HUES48 (cell line): ENCODE results near the gene TMEM245.

Source experiments
- H3K27ac ChIP-seq: one replicate; pipeline ENCODE4 v1.7.0; 2013; ENCODE audit warnings: low read depth, low read length, inconsistent platforms
- H3K27me3 ChIP-seq: 2 replicates; pipeline ENCODE4 v1.6.1; 2013; ENCODE audit warnings: mild to moderate bottlenecking, low read length; ENCODE audit not compliant: control insufficient read depth, insufficient read depth
- H3K36me3 ChIP-seq: 2 replicates; pipeline ENCODE4 v1.6.1; 2013; ENCODE audit warnings: low read length; ENCODE audit not compliant: control insufficient read depth, insufficient read depth
- H3K4me1 ChIP-seq: 2 replicates; pipeline ENCODE4 v1.6.1; 2013; ENCODE audit warnings: mild to moderate bottlenecking, low read length; ENCODE audit not compliant: control insufficient read depth, insufficient read depth
- H3K4me3 ChIP-seq: 2 replicates; pipeline ENCODE4 v1.5.1; 2013; ENCODE audit warnings: mild to moderate bottlenecking, low read depth, low read length
- H3K9ac ChIP-seq: 2 replicates; pipeline ENCODE4 v1.6.1; 2013; ENCODE audit warnings: mild to moderate bottlenecking, low read depth, low read length, moderate library complexity
- H3K9me3 ChIP-seq: 2 replicates; pipeline ENCODE4 v1.6.1; 2013; ENCODE audit warnings: low read length; ENCODE audit not compliant: control insufficient read depth, insufficient read depth

TMEM245 gene

DNA sequence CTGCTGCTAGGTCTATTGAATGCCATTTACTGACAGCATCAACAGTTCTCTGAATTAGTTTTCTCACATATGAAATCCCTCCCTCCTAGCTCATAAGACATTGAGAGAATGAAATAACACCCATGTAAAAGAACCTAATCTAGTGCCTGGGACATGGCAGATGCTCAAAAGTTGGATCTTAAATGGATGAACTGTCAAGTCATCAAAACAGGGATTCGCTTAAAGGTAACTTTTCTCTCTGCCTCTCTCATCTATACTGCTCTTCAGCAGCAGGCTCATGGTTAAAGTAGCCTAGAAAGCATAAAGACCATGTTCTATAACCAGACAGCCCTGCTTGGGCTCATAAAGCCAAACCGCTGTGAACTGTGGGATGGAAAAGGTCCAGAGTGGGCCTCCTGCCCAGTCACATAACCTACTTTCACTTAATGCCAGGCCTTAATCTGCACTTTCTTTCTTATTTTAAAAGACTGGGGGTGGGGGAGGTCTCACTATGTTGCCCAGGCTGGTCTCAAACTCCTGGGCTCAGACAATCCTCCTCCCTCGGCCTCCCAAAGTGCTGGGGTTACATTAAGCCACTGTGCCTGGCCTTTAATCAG is 3.7 kb downstream of the TMEM245 start:
- no peaks in the 10 kb centered on the region for H3K27me3 ChIP-seq
- 0 out of 2 replicates have a peak, but pooled peaks cover 2% of the 10 kb centered on the region for H3K36me3 ChIP-seq
- no peak overlapping the region for H3K9ac ChIP-seq
- H3K4me1 ChIP-seq = peaks cover 24% of the 10 kb centered on the region
- no peaks in the 10 kb centered on the region for H3K9me3 ChIP-seq
- no peak overlapping the region for H3K4me3 ChIP-seq
- H3K27ac ChIP-seq = no peak overlapping the region

GRCh38 chr9:109114670-109115069 is 5.1 kb downstream of the TMEM245 start:
- Histone ChIP-seq H3K27ac (no peak overlapping the region), H3K9ac (no peak overlapping the region), H3K4me1 (peaks cover 25% of the 10 kb centered on the region), H3K9me3 (no peaks in the 10 kb centered on the region), H3K4me3 (no peak overlapping the region), H3K27me3 (no peaks in the 10 kb centered on the region), H3K36me3 (0 out of 2 replicates have a peak, but pooled peaks cover 2% of the 10 kb centered on the region)

DNA sequence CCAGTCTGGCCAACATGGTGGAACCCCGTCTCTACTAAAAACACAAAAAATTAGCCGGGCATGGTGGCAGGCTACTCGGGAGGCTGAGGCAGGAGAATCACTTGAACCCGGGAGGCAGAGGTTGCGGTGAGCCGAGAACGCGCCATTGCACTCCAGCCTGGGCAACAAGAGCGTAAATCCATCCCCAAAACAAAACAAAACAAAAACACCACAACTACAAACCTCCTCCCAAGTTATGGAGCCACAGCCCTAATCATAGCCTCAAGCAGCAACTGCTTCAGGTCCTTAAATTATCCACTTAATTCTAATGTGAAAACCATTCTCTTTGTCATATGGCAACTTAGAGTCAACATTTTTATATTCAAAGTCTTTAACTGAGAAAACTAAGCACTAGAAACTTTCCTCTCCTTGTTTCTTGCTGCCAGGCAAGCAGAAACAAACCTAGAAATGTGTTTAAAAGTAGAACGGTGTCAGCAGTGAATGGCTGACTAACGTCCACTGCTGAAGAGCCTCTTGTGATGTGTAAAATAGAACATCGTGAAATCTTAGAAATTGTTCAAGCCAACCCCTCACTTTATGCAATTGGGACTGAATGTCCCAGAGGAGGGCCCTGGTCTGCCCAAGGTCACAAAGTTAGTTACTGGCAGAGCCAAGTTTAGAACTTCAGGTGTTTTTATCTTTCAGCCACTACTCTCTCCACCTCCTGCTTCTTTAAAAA is 5.7 kb downstream of the TMEM245 start:
- Histone ChIP-seq H3K9me3 (no peaks in the 10 kb centered on the region), H3K4me3 (no peak overlapping the region), H3K9ac (no peak overlapping the region), H3K27me3 (no peaks in the 10 kb centered on the region), H3K36me3 (0 out of 2 replicates have a peak, but pooled peaks cover 2% of the 10 kb centered on the region), H3K27ac (no peak overlapping the region), H3K4me1 (peaks cover 25% of the 10 kb centered on the region)

- H3K9me3 ChIP-seq = no peaks in the 10 kb centered on the region
- H3K36me3 ChIP-seq = 0 out of 2 replicates have a peak, but pooled peaks cover 2% of the 10 kb centered on the region
- H3K9ac ChIP-seq = no peak overlapping the region
- no peak overlapping the region for H3K4me3 ChIP-seq
- no peaks in the 10 kb centered on the region for H3K27me3 ChIP-seq
- H3K27ac ChIP-seq = no peak overlapping the region
- peaks cover 27% of the 10 kb centered on the region for H3K4me1 ChIP-seq
Measured at GRCh38 chr9:109113254-109113653, 6.5 kb downstream of the TMEM245 start.

DNA sequence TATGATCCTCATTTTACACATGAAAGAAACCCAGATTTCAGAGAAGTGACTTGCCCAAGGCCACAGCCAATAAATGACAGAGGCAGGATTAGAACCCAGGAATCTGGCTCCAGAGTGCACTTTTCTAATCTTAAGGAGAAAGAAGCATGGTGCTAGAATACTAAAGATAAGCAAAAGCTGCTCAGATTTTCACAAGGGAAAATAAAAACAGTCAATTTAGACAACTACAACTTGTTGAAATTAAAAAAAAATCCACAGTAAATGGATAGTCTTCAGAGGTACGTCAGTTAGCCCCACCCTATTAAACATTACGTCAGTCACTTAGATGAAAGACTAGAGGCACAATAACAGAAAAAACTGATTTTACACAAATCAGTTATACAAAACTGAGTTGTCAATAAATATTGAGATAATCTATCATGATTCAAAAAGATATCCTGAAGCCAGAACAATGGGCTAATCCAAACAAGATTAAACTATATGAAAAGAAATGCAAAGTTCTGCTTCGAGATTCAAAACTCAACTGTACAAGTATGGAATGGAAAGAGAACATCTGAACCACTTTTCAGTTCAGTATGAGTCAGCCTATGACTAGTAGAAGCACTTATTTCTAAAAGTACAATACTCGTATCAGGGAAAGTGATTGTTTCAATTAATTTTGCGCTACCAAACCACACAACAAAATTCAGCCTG is 9.3 kb downstream of the TMEM245 start:
- Histone ChIP-seq H3K4me1 (peaks cover 25% of the 10 kb centered on the region), H3K36me3 (peaks cover 8% of the 10 kb centered on the region; the same call in 1 of the 2 replicates), H3K9ac (no peak overlapping the region), H3K4me3 (no peak overlapping the region), H3K27ac (no peak overlapping the region), H3K27me3 (no peaks in the 10 kb centered on the region), H3K9me3 (no peaks in the 10 kb centered on the region)

DNA sequence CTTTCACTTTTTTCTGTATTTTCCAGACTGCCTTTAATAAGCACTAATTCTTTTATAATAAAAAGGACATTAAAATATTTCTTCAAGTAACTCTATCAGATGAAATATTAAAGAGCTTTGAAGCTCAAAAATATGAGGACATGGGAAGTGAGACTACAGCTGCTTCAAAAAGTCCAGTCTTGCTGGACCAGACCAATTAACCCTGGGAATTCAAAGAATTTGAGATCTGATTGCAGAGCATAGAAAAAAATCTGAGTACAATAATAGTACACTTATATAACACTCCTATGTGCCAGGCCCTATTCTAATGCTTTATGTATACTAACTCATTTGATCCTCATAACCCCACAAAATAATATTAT is 9.8 kb downstream of the TMEM245 start:
- Histone ChIP-seq H3K9me3 (no peaks in the 10 kb centered on the region), H3K27me3 (no peaks in the 10 kb centered on the region), H3K4me3 (no peak overlapping the region), H3K4me1 (peaks cover 25% of the 10 kb centered on the region), H3K9ac (no peak overlapping the region), H3K27ac (no peak overlapping the region), H3K36me3 (peaks cover 13% of the 10 kb centered on the region)

DNA sequence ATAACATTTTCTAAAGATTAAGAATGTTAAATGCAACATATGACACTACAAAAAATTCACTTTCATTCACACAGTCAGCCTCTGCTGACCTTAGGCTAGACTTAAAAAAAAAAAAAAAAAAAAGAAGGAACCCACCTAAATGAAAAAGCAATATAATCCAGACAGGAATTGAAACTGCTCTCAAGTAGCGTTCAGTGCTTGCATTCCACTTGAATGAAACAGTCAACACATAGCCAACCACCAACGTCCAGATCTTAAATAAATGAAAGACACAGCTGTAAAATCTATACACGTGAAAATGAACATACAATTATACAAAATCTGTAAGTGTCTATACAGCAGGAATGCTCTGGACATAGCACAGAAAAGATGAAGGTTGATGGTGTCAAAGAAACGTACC is 11.4 kb downstream of the TMEM245 start:
- Histone ChIP-seq H3K4me1 (peaks cover 20% of the 10 kb centered on the region), H3K27ac (no peak overlapping the region), H3K4me3 (no peak overlapping the region), H3K9ac (no peak overlapping the region), H3K36me3 (peaks cover 23% of the 10 kb centered on the region), H3K27me3 (no peaks in the 10 kb centered on the region), H3K9me3 (no peaks in the 10 kb centered on the region)

GRCh38 chr9:109107402-109108240 is 12.1 kb downstream of the TMEM245 start:
- Histone ChIP-seq H3K4me3 (no peak overlapping the region), H3K9me3 (no peaks in the 10 kb centered on the region), H3K4me1 (peaks cover 20% of the 10 kb centered on the region), H3K36me3 (peaks cover 26% of the 10 kb centered on the region), H3K9ac (no peak overlapping the region), H3K27me3 (no peaks in the 10 kb centered on the region), H3K27ac (no peak overlapping the region)

GRCh38 chr9:109101810-109102209 is 17.9 kb downstream of the TMEM245 start:
- Histone ChIP-seq H3K9me3 (no peaks in the 10 kb centered on the region), H3K27me3 (no peaks in the 10 kb centered on the region), H3K9ac (no peak overlapping the region), H3K36me3 (peaks cover 38% of the 10 kb centered on the region), H3K27ac (no peak overlapping the region), H3K4me3 (no peak overlapping the region), H3K4me1 (peaks cover 21% of the 10 kb centered on the region)

DNA sequence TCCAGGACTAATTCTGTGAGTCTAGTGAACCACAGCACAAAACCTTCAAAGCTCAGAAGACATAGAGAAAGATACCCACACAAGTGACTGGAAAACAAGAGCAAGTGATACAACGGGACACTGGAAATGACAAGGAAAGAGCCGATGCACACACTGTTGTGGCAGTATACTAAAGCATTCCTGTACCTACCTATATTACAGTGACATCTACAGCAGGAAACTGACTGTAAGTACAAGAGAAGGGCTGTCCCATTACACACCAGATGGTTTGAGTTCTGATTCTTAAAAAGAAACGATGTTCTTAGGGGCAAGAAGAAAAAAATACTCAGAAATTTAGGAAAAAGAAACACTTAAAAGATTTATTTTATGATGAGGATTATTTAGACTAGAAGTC is 18.5 kb downstream of the TMEM245 start:
- Histone ChIP-seq H3K9ac (no peak overlapping the region), H3K36me3 (peaks cover 34% of the 10 kb centered on the region), H3K27ac (no peak overlapping the region), H3K27me3 (no peaks in the 10 kb centered on the region), H3K4me1 (peaks cover 21% of the 10 kb centered on the region), H3K9me3 (no peaks in the 10 kb centered on the region), H3K4me3 (no peak overlapping the region)
